ENCODE results near the gene HAUS7.

Gene HAUS7

GRCh38 chrX:153440556-153441135 is 29.7 kb downstream of the HAUS7 start:
- H3K4me3 ChIP-seq (ENCODE audit: low read depth, low read length) = no peak overlapping the region
- TF ChIP-seq CTCF (IDR thresholded peaks at IDR 0.05; ENCODE audit: borderline replicate concordance, insufficient read depth, low read depth, low read length) = no peak

DNA sequence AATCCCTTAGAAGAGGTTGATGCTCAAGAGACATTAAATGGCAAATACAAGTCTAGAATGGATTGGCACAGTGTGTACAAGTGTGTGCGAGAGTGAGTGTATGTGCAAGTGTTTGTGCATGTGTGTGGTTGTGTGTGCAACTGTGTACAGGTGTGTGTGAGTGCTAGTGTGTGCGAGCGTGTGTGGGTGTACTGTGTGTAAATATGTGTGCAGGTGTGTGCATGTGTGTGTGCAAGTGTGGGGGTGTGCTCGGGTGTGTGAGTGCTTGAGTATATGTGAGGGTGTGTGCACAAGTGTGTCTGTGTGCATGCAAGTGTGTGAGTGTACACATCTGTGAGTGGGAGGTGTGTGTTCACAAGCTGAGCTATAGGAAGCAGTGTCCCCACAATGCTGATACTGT is 30.4 kb downstream of the HAUS7 start:
- TF ChIP-seq CTCF (IDR thresholded peaks at IDR 0.05; ENCODE audit: borderline replicate concordance, insufficient read depth, low read depth, low read length) = no peak
- H3K4me3 ChIP-seq (ENCODE audit: low read depth, low read length) = no peak overlapping the region

DNA sequence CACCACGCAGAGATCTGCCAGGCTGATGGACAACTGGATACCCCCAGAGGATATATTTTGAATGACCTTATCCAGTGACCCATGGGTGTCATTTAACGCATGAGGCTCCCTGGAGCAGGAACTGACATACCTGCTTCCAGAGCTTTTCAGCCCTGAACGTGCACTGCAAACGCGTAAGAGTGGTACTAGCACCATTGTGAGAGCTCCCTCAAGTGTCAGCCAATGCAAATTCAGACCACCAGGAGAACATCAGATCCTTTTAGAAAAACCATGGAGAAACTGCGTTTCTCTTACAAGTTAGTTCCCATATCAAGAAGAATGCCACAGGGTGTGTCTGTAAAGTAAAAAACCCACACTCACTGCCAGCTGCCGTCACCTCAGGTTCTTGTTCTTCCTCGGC is 31.8 kb downstream of the HAUS7 start:
- TF ChIP-seq CTCF (IDR thresholded peaks at IDR 0.05; ENCODE audit: borderline replicate concordance, insufficient read depth, low read depth, low read length) = no peak

GRCh38 chrX:153435845-153436244 is 34.5 kb downstream of the HAUS7 start:
- no peak for TF ChIP-seq CTCF (IDR thresholded peaks at IDR 0.05; ENCODE audit: borderline replicate concordance, insufficient read depth, low read depth, low read length)
- no peak overlapping the region for H3K4me3 ChIP-seq (ENCODE audit: low read depth, low read length)

More for the DNA sequence above, 31.8 kb downstream of the HAUS7 start:
- no peak overlapping the region for H3K4me3 ChIP-seq (ENCODE audit: low read depth, low read length)

DNA sequence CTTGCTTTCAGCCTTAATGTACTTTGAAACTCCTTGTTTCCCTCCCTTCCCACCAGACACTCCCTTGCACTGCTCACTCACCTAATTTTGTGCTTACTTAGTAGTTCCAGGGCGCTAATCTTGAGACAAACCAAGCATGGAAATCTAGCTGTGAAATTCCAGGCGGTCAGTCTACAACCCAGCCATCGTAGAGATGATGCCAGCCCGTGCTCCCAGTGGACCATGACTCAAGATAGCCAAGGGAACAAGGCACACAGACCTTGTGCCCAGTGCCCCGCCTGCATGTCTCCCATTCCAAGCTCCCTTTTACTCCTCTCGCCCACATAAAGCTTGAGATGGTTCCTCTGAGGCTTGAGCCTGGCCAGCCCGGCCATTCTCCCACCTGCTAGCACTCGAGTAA is 35.6 kb downstream of the HAUS7 start:
- no peak for TF ChIP-seq CTCF (IDR thresholded peaks at IDR 0.05; ENCODE audit: borderline replicate concordance, insufficient read depth, low read depth, low read length)

DNA sequence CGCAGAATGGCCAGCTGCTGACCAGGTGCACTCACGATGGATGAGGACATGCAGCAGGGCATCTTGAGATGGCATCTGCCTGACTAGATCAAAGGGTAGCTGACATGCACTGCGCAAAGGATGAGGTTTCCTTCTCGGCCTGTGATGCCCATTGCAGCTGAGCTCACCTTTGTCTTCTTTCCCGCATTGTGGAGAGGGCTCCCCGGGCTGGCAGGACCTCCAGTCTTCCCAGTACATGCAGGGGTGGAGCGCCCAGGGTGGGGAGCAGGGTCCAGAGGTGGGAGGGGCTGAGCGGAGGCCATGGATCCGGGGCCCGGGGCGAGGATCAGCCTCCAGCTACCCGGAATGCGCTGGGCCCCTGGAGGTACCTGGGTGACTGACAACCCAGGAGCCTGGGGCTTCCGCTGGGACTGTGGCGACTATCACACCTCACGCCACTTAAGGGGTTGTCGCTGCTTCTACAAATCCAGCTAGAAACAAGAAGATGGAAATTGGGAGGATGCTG is 36.5 kb downstream of the HAUS7 start:
- TF ChIP-seq CTCF (IDR thresholded peaks at IDR 0.05; ENCODE audit: borderline replicate concordance, insufficient read depth, low read depth, low read length) = no peak
- no peak overlapping the region for H3K4me3 ChIP-seq (ENCODE audit: low read depth, low read length)

More for the DNA sequence above, 35.6 kb downstream of the HAUS7 start:
- no peak overlapping the region for H3K4me3 ChIP-seq (ENCODE audit: low read depth, low read length)

GRCh38 chrX:153433161-153433680 is 37.2 kb downstream of the HAUS7 start:
- TF ChIP-seq CTCF (IDR thresholded peaks at IDR 0.05; ENCODE audit: borderline replicate concordance, insufficient read depth, low read depth, low read length) = no peak
- no peak overlapping the region for H3K4me3 ChIP-seq (ENCODE audit: low read depth, low read length)
